DND-41 (cell line): ENCODE results near the gene ADAMTS3.
"Not testable (repeated sequence)": the region's sequence is repeated elsewhere in the genome, so short reads cannot be mapped to it uniquely, and the experiment has no call there.

Experiments
- EZH2 ChIP-seq: IDR thresholded peaks from 3 replicates; pipeline ENCODE4 v1.6.1; 2012; ENCODE audit warnings: borderline replicate concordance, low read depth, mild to moderate bottlenecking, moderate library complexity, low read length, inconsistent platforms; ENCODE audit not compliant: severe bottlenecking
- TF ChIP-seq, protein P1 (sequence below): IDR thresholded peaks from 2 replicates; pipeline ENCODE4 v1.5.1; 2012; ENCODE audit warnings: borderline replicate concordance, low read length, moderate library complexity, mild to moderate bottlenecking; ENCODE audit not compliant: poor library complexity, severe bottlenecking; ENCODE audit errors: extremely low read depth

DNA sequence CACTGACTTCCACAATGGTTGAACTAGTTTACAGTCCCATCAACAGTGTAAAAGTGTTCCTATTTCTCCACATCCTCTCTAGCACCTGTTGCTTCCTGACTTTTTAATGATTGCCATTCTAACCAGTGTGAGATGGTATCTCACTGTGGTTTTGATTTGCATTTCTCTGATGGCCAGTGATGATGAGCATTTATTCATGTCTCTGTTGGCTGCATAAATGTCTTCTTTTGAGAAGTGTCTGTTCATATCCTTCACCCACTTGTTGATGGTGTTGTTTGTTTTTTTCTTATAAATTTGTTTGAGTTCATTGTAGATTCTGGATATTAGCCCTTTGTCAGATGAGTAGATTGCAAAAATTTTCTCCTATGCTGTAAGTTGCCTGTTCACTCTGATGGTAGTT lies 143.1 kb downstream of the ADAMTS3 start:
- TF ChIP-seq, protein P1, sequence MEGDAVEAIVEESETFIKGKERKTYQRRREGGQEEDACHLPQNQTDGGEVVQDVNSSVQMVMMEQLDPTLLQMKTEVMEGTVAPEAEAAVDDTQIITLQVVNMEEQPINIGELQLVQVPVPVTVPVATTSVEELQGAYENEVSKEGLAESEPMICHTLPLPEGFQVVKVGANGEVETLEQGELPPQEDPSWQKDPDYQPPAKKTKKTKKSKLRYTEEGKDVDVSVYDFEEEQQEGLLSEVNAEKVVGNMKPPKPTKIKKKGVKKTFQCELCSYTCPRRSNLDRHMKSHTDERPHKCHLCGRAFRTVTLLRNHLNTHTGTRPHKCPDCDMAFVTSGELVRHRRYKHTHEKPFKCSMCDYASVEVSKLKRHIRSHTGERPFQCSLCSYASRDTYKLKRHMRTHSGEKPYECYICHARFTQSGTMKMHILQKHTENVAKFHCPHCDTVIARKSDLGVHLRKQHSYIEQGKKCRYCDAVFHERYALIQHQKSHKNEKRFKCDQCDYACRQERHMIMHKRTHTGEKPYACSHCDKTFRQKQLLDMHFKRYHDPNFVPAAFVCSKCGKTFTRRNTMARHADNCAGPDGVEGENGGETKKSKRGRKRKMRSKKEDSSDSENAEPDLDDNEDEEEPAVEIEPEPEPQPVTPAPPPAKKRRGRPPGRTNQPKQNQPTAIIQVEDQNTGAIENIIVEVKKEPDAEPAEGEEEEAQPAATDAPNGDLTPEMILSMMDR: not testable (repeated sequence)
- not testable (repeated sequence) for TF ChIP-seq EZH2
